Lower lobe of right lung (tissue), 2 donors: ENCODE data around the gene CD38. TPM values are rescaled to one million over a fixed set of nuclear protein-coding genes. Genes with fewer than 3 reads are reported as not detected.

ENCODE experiments used
- ATAC-seq, 2 donors: fragments of 200-7000 bp; cut with Tn5 transposase; one replicate each; pipeline ENCODE4 v1.9.1; 2020 to 2022; ENCODE audit warnings: mild to moderate bottlenecking in 2 of 2, moderate library complexity in 2 of 2
- DNase-seq: peaks from one replicate; pipeline ENCODE4 v3.0.0-alpha.2; 2020
- H3K27ac ChIP-seq: fragments of 200-600 bp; one replicate; pipeline ENCODE4 v1.8.0; 2022
- H3K27me3 ChIP-seq: fragments of 200-600 bp; one replicate; pipeline ENCODE4 v1.8.0; 2022; ENCODE audit warnings: low read depth
- H3K36me3 ChIP-seq: fragments of 200-600 bp; one replicate; pipeline ENCODE4 v1.8.0; 2022; ENCODE audit warnings: mild to moderate bottlenecking
- H3K4me1 ChIP-seq: fragments of 200-600 bp; one replicate; pipeline ENCODE4 v1.8.0; 2022
- H3K4me3 ChIP-seq: fragments of 200-600 bp; one replicate; pipeline ENCODE4 v1.8.0; 2022; ENCODE audit warnings: mild to moderate bottlenecking
- H3K9me3 ChIP-seq: fragments of 200-600 bp; one replicate; pipeline ENCODE4 v1.8.0; 2022
- intact Hi-C: fragments of 100-400 bp; cut with DNase I; formaldehyde crosslinking; loops from one replicate; pipeline ENCODE4 v1.11.0; 2022
- total RNA-seq: library from RNA; stranded (reverse); fragmentation: NEBNext Ultra II Directional; extraction: Animal tissue kit (Norgen Biotek cat#: 25700); gene quantifications from one replicate; pipeline ENCODE4 v1.2.1, GENCODE V29; 2021
- TF ChIP-seq, protein P1 (sequence below): fragments of 200-600 bp; IDR thresholded peaks from one replicate; pipeline ENCODE4 v1.8.0; 2022; ENCODE audit warnings: antibody characterized with exemption, mild to moderate bottlenecking
- donor health status: DM: no; HTN: yes; CAD: no; lungs with severe emphysema.

CD38 gene
- total RNA-seq, 1 donor from 2014 or later, result 8.5 TPM

DNA sequence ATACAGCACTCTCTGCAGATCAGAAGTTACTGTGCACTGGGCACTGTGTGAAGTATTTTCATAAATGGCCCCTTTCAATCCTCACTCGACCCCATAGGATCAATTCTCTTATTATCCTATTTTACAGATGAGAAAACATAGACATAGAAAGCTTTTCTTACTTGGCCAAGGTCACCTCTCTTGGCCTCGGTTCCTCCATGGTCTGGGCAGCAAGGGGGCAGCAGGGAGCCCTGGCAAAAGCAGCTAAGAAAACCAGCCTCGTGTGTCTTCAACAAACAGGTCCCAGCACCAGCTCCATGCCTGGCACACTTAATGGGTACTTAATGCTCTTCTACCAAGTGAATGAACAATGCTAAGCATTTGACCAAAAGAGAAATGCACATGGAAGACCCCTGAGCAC is 40.9 kb upstream of the CD38 start:
- Histone ChIP-seq H3K27me3 (no peaks in the 10 kb centered on the region), H3K36me3 (no peaks in the 10 kb centered on the region), H3K4me1 (no peaks in the 10 kb centered on the region), H3K4me3 (no peak overlapping the region), H3K9me3 (peaks cover under 1% of the 10 kb centered on the region), H3K27ac (no peak overlapping the region)
- DNase-seq, result no peak
- TF ChIP-seq, protein P1, sequence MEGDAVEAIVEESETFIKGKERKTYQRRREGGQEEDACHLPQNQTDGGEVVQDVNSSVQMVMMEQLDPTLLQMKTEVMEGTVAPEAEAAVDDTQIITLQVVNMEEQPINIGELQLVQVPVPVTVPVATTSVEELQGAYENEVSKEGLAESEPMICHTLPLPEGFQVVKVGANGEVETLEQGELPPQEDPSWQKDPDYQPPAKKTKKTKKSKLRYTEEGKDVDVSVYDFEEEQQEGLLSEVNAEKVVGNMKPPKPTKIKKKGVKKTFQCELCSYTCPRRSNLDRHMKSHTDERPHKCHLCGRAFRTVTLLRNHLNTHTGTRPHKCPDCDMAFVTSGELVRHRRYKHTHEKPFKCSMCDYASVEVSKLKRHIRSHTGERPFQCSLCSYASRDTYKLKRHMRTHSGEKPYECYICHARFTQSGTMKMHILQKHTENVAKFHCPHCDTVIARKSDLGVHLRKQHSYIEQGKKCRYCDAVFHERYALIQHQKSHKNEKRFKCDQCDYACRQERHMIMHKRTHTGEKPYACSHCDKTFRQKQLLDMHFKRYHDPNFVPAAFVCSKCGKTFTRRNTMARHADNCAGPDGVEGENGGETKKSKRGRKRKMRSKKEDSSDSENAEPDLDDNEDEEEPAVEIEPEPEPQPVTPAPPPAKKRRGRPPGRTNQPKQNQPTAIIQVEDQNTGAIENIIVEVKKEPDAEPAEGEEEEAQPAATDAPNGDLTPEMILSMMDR, result no peak
- no peak for ATAC-seq
- intact Hi-C loops, result no loop called here

DNA sequence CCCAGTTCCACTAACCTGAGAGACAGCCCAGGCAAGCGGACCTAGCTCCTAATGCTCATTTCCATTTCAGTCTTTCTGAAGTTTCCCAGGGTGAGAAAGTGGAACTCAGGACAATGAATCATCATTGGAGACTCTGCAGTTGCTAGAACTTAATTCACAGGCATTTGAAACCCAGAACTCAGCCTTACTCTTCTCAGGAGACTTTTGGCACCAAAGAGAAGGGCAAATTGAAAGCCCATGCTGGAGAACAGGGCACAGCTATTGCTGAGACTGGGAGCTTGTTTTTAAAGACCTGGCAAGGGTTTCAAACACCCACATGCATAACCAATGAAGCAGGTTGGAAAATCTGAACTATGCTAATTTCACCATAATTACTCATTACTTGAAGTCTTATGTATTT is 39.3 kb upstream of the CD38 start:
- DNase-seq (no peak), ATAC-seq (no peak)
- Histone ChIP-seq H3K36me3 (no peaks in the 10 kb centered on the region), H3K9me3 (peaks cover 5% of the 10 kb centered on the region), H3K27ac (no peak overlapping the region), H3K27me3 (no peaks in the 10 kb centered on the region), H3K4me3 (no peak overlapping the region), H3K4me1 (no peaks in the 10 kb centered on the region)
- TF ChIP-seq, protein P1, result no peak
- intact Hi-C loops, result no loop called here

DNA sequence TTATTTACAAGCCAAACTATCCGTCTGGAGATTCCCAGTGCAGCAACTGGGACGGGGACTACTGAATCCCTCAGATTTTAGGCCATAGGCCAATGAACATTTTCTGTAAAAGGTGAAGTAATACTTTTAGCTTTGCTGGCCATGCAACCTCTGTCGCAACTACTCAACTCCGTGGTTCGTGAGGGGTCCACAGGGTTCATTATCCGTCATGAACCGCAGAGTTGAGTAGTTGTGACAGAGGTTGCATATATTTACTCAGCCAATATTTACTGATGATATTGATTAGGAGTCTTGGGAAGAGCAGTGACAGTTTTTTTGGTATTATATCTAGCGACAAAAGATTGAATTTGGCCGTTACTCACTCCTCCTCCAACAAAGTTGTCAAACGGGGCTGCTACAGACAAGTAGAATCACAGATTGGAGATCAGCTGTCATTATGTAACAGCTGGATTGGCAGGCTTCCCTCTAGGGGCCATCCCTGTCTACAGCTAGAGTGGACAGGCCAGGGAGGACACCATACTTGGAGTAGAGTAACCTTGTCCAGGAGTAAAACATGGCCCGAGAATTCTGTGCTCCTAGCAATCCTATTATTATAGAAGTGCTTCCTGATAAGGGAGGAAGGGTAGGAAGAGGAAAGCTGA is 37.2 kb upstream of the CD38 start:
- no peak overlapping the region for H3K27ac ChIP-seq
- peaks cover 5% of the 10 kb centered on the region for H3K9me3 ChIP-seq
- H3K27me3 ChIP-seq, result no peaks in the 10 kb centered on the region
- DNase-seq, result no peak
- TF ChIP-seq, protein P1, result no peak
- no peaks in the 10 kb centered on the region for H3K36me3 ChIP-seq
- intact Hi-C loops, result no loop called here
- ATAC-seq, result no peak
- H3K4me1 ChIP-seq, result no peaks in the 10 kb centered on the region
- no peak overlapping the region for H3K4me3 ChIP-seq

DNA sequence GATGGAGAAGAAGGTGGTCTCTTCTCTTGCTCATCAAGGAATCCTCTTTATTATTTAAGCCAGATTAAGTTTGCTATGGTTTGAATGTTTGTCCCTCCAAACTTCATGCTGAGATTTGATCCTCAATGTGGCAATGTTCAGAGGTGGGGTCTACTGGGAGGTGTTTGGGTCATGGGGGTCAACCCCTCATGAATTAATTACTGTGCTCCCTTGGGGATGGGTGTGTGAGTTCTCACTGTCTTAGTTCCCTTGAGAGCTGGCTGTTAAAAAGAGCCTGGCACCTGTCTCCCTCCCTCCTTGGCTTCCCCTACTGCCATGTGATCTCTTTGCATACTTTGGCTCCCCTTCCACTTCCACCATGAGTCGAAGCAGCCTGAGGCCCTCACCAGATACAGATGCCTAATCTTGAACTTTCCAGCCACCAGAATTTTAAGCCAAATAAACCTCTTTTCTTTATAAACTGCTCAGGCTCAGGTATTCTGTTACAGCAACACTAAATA is 36.0 kb upstream of the CD38 start:
- Histone ChIP-seq H3K36me3 (no peaks in the 10 kb centered on the region), H3K4me3 (no peak overlapping the region), H3K4me1 (no peaks in the 10 kb centered on the region), H3K27me3 (no peaks in the 10 kb centered on the region), H3K9me3 (peaks cover 5% of the 10 kb centered on the region), H3K27ac (no peak overlapping the region)
- ATAC-seq (no peak), DNase-seq (no peak)
- intact Hi-C loops, result no loop called here
- TF ChIP-seq, protein P1, result no peak

DNA sequence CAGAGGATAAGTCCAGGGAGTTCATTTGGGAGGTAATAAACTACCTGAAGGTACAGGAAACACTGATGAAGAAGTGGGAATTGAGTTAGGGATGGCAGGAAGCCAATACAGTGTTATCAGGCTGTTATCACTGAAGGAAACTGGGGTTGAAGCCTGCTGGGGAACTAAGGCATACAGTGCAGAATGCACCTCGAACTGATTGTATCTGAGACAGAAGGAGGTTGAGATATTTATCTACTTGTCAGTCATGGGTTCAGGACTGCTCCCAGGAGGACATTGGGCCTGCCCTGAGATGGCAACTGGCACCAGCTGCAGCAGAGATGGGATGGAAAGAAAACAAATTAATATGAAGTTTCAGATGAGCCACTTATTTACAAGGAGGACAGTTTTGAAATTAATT is 35.5 kb upstream of the CD38 start:
- H3K4me3 ChIP-seq, result no peak overlapping the region
- intact Hi-C loops, result no loop called here
- H3K27me3 ChIP-seq, result no peaks in the 10 kb centered on the region
- H3K27ac ChIP-seq, result no peak overlapping the region
- TF ChIP-seq, protein P1, result no peak
- ATAC-seq, result no peak
- DNase-seq, result no peak
- H3K9me3 ChIP-seq, result peaks cover 5% of the 10 kb centered on the region
- H3K4me1 ChIP-seq, result no peaks in the 10 kb centered on the region
- H3K36me3 ChIP-seq, result no peaks in the 10 kb centered on the region
